Thoracic aorta (tissue), 2 donors: ENCODE measurements around the gene MGLL. TPM values are rescaled to one million over a fixed set of nuclear protein-coding genes. Genes with fewer than 3 reads are reported as not detected.
A peak's percentile ranks its signal among the peaks of the same experiment; 100 is the strongest.

Experiments used
- ATAC-seq: fragments of 150-250 bp; one replicate; pipeline ENCODE4 v1.8.0; 2017; ENCODE audit warnings: low read depth; ENCODE audit not compliant: insufficient number of reproducible peaks, low FRiP score
- DNase-seq: peaks from one replicate; pipeline ENCODE4 v3.0.0-alpha.2; 2020; ENCODE audit warnings: low spot score
- H3K27ac ChIP-seq, 2 donors: fragments of 200-600 bp; sonication (generic); 1 replicate in 1 of 2; 2 replicates in 1 of 2; pipeline ENCODE4 v1.5.1; 2016; ENCODE audit warnings: mild to moderate bottlenecking in 2 of 2, moderate library complexity in 2 of 2
- H3K27me3 ChIP-seq: fragments of 200-600 bp; sonication (generic); replicated peaks from 2 replicates; pipeline ENCODE4 v1.6.0; 2016; ENCODE audit warnings: mild to moderate bottlenecking; ENCODE audit not compliant: insufficient read depth
- H3K36me3 ChIP-seq: fragments of 200-600 bp; sonication (generic); one replicate; pipeline ENCODE4 v1.5.1; 2016
- H3K4me1 ChIP-seq, 2 donors: fragments of 200-600 bp; sonication (generic); 1 replicate in 1 of 2; 2 replicates in 1 of 2; pipeline versions ENCODE4 v1.5.1 to v1.6.0; 2016; ENCODE audit warnings: low read depth in 2 of 2, mild to moderate bottlenecking in 1 of 2; ENCODE audit not compliant: control insufficient read depth in 1 of 2
- H3K4me3 ChIP-seq: fragments of 200-600 bp; sonication (generic); 2 replicates; pipeline ENCODE4 v1.5.1; 2016; ENCODE audit warnings: mild to moderate bottlenecking
- H3K9me3 ChIP-seq: fragments of 200-600 bp; sonication (generic); 2 replicates; pipeline ENCODE4 v1.5.1; 2016
- CTCF ChIP-seq: fragments of 200-600 bp; sonication (generic); IDR thresholded peaks from one replicate; pipeline ENCODE4 v1.5.1; 2019; ENCODE audit warnings: antibody characterized with exemption
- total RNA-seq, 2 donors: library from RNA; depleted of rRNA; stranded (reverse); fragments of >200 nt; gene quantifications; one replicate each; pipeline versions ENCODE4 v1.1.0 to v1.2.3, GENCODE V29; 2016

Gene MGLL
- total RNA-seq, 2 donors from 2014 or later, result 57.6 to 71.8 TPM

- TF ChIP-seq CTCF, result no peak
- no peak overlapping the region for H3K4me3 ChIP-seq
- H3K9me3 ChIP-seq, result no peaks in the 10 kb centered on the region
- H3K27me3 ChIP-seq, result no peaks in the 10 kb centered on the region
- peaks cover 39% of the 10 kb centered on the region for H3K36me3 ChIP-seq
- ATAC-seq (no peak), DNase-seq (no peak)
- H3K27ac ChIP-seq, result no peak overlapping the region
- H3K4me1 ChIP-seq, result peaks cover 14 to 35% of the 10 kb centered on the region in 2 donors
Observed at GRCh38 chr3:127676456-127676855, 145.9 kb downstream of the MGLL start.

GRCh38 chr3:127675651-127676391 lies 146.5 kb downstream of the MGLL start:
- Histone ChIP-seq H3K36me3 (peaks cover 39% of the 10 kb centered on the region), H3K4me1 (peaks cover 16 to 38% of the 10 kb centered on the region in 2 donors), H3K27me3 (no peaks in the 10 kb centered on the region), H3K4me3 (no peak overlapping the region), H3K9me3 (no peaks in the 10 kb centered on the region), H3K27ac (no peak overlapping the region)
- ATAC-seq, result no peak
- TF ChIP-seq CTCF, result no peak
- DNase-seq, result no peak

- TF ChIP-seq CTCF, result no peak
Observed at GRCh38 chr3:127674790-127675189, 147.5 kb downstream of the MGLL start.

GRCh38 chr3:127674101-127674721 lies 148.1 kb downstream of the MGLL start:
- Histone ChIP-seq H3K4me1 (peaks cover 16 to 38% of the 10 kb centered on the region in 2 donors), H3K27me3 (no peaks in the 10 kb centered on the region), H3K9me3 (no peaks in the 10 kb centered on the region), H3K27ac (no peak overlapping the region), H3K36me3 (peaks cover 28% of the 10 kb centered on the region), H3K4me3 (peak overlapping the region; percentile 98)
- no peak for DNase-seq
- no peak for ATAC-seq
- no peak for TF ChIP-seq CTCF

More at GRCh38 chr3:127674790-127675189, 147.5 kb downstream of the MGLL start:
- Histone ChIP-seq H3K27ac (no peak overlapping the region), H3K4me1 (peaks cover 16 to 38% of the 10 kb centered on the region in 2 donors), H3K36me3 (peaks cover 30% of the 10 kb centered on the region), H3K4me3 (no peak overlapping the region), H3K9me3 (no peaks in the 10 kb centered on the region), H3K27me3 (no peaks in the 10 kb centered on the region)
- no peak for ATAC-seq
- no peak for DNase-seq
